IPS DF 6.9 (cell line): ENCODE data around the gene MCU.
"Not testable (repeated sequence)": the region's sequence is repeated elsewhere in the genome, so short reads cannot be mapped to it uniquely, and the experiment has no call there.

Experiments
- DNase-seq: peaks from one replicate; pipeline ENCODE4 v3.0.0-alpha.2; 2013; ENCODE audit warnings: low read depth, low spot score
- H3K27ac ChIP-seq: one replicate; pipeline ENCODE4 v1.5.1; 2013; ENCODE audit warnings: low read length, control low read depth
- H3K27me3 ChIP-seq: 2 replicates; pipeline ENCODE4 v1.6.1; 2013; ENCODE audit warnings: mild to moderate bottlenecking, low read length; ENCODE audit not compliant: control insufficient read depth, insufficient read depth
- H3K36me3 ChIP-seq: 2 replicates; pipeline ENCODE4 v1.6.1; 2013; ENCODE audit warnings: low read length; ENCODE audit not compliant: control insufficient read depth, insufficient read depth
- H3K4me1 ChIP-seq: 2 replicates; pipeline ENCODE4 v1.6.1; 2013; ENCODE audit warnings: low read length; ENCODE audit not compliant: control insufficient read depth, insufficient read depth
- H3K4me3 ChIP-seq: 2 replicates; pipeline ENCODE4 v1.5.1; 2013; ENCODE audit warnings: mild to moderate bottlenecking, low read length
- H3K9me3 ChIP-seq: 2 replicates; pipeline ENCODE4 v1.6.1; 2013; ENCODE audit warnings: low read length, inconsistent platforms; ENCODE audit not compliant: control insufficient read depth, insufficient read depth
- WGBS: extraction: QIAGEN DNeasy Blood & Tissue Kit; methylation state at CpG from one replicate; pipeline ENCODE4 v1.1.7; 2013; ENCODE audit warnings: mixed read lengths, missing lambda C conversion rate; ENCODE audit not compliant: insufficient read length, insufficient coverage; 5-methylcytosine and 5-hydroxymethylcytosine counted together

Gene MCU

DNA sequence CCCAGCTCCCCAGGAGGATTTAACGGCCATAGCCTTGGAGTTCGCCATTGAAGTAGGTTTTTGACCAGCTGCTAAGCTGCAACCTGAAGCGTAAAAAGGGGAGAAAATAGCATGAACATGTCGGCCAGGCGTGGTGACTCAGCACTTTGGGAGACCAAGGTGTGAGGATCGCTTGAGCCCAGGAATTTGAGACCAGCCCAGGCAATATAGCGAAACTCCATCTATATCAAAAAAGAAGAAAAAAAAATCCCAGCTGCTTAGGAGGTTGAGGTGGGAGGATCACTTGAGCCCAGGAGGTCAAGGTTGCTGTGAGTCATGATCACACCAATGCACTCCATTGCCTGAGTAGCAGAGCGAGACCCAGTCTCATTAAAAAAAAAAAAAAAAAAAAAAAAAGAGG lies 32.2 kb upstream of the MCU start:
- Histone ChIP-seq H3K4me1 (no peaks in the 10 kb centered on the region), H3K4me3 (no peak overlapping the region), H3K9me3 (no peaks in the 10 kb centered on the region), H3K27me3 (0 out of 2 replicates have a peak, but pooled peaks cover 2% of the 10 kb centered on the region), H3K36me3 (no peaks in the 10 kb centered on the region), H3K27ac (no peak overlapping the region)
- no CpG with 5 or more reads among the region's 8 CpGs for WGBS
- no peak for DNase-seq

DNA sequence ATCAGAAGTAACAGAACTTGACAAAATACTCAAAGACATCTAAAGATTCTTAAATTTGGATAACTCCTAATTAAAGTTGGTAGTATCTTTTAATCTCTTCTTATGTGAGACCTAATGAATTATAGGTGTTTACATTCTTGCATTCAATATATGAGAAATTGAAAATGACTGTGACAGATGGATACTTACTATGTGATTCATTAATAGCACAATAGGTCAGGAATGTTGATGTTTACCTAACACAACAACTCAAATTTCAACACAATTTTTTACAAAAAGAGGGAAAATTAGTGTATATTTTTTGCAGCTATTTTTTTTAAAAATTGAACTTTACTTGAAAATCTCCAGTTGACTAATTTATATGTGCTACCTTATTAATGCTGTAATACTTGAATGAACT lies 31.7 kb upstream of the MCU start:
- no peak overlapping the region for H3K27ac ChIP-seq
- no peaks in the 10 kb centered on the region for H3K4me1 ChIP-seq
- H3K4me3 ChIP-seq, result no peak overlapping the region
- no peaks in the 10 kb centered on the region for H3K36me3 ChIP-seq
- H3K27me3 ChIP-seq, result 0 out of 2 replicates have a peak, but pooled peaks cover 2% of the 10 kb centered on the region
- no peak for DNase-seq
- H3K9me3 ChIP-seq, result no peaks in the 10 kb centered on the region

DNA sequence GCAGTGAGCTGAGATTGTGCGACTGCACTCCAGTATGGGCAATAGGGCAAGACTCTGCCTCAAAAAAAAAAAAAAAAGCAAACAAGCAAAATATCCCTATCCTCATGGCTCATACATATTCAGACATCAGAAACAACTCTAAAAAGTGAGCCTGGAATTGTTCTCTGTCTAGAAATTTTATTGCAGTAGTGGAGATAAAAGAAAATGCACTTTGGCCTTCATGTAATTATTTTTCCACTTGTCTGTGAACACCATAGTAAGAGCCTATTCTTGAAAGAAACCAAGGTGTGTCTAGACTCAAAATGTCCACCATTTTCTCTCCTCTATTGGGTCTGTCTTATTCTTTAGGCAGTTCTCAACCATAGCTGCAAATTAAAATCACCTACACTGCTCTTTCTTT lies 30.5 kb upstream of the MCU start:
- WGBS, result no CpG with 5 or more reads among the region's 1 CpG
- Histone ChIP-seq H3K9me3 (no peaks in the 10 kb centered on the region), H3K36me3 (no peaks in the 10 kb centered on the region), H3K27me3 (0 out of 2 replicates have a peak, but pooled peaks cover 2% of the 10 kb centered on the region), H3K4me1 (no peaks in the 10 kb centered on the region), H3K4me3 (no peak overlapping the region), H3K27ac (no peak overlapping the region)
- no peak for DNase-seq

DNA sequence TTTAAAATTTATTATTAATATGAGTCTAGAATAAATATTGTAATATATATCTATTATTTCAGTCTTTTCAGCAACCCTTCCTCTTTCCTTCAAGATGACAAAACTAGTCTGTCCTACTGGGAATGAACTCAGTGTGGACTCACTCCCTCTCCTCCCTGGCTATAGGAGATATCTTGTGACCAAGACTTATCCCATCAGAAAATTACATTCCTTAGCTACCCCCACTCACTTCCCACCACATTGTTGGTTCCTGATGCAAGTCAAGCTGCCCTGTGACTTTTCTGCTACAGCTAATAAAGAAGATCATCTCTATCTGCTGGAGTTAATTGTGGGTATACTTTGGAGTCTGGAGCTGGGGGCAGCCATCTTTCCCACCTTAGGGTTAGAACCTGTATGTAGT lies 28.0 kb upstream of the MCU start:
- no peak overlapping the region for H3K27ac ChIP-seq
- H3K4me1 ChIP-seq, result no peaks in the 10 kb centered on the region
- DNase-seq, result no peak
- no peaks in the 10 kb centered on the region for H3K36me3 ChIP-seq
- no peaks in the 10 kb centered on the region for H3K9me3 ChIP-seq
- H3K4me3 ChIP-seq, result no peak overlapping the region
- no peaks in the 10 kb centered on the region for H3K27me3 ChIP-seq

DNA sequence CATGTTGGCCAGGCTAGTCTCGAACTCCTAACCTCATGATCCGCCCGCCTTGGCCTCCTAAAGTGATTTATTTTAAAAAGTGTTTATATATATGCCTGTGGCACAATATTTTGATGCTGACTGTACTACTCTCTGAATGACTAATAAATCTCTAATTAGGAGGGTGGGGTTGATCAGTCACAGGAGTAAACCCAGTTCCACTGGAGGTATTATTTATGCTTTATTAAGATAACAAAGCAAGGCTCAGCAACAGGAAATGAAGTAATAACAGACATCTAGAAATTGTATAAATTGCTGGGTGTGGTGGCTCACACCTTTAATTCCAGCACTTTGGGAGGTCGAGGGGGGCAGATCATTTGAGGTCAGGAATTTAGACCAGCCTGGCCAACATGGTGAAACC lies 26.0 kb upstream of the MCU start:
- DNase-seq, result no peak
- Histone ChIP-seq H3K27me3 (no peaks in the 10 kb centered on the region), H3K27ac (no peak overlapping the region), H3K4me1 (no peaks in the 10 kb centered on the region), H3K36me3 (no peaks in the 10 kb centered on the region), H3K9me3 (no peaks in the 10 kb centered on the region), H3K4me3 (no peak overlapping the region)
- no CpG with 5 or more reads among the region's 4 CpGs for WGBS

DNA sequence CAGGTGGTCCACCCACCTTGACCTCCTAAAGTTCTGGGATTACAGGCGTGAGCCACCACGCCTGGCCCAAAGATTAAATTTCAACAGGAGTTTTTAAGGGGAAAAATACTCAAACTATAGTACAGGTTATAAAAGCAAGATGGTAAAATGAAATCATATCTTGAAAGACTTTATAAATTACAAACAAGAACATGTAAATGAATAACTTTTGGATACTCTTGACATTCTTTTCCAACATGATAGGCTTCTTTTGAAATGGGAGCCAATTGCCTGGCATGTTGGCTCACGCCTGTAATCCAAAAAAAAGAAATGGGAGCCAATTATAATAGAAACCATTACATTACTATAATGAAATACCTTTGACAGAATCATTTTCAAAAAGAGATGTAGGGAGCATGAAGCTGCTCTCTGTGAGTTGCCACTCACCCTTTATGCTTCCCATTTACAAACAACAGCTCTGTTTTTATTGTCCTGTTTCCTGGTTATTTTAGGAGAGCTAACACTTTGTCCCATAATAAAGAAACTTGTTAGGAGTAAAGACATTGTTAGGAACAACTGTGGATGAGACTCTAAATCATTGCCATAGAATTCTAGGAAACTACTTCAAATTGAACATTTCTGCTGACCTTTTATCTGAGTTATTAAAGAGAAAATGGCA lies 24.6 kb upstream of the MCU start:
- H3K9me3 ChIP-seq, result no peaks in the 10 kb centered on the region
- H3K4me3 ChIP-seq, result no peak overlapping the region
- no peaks in the 10 kb centered on the region for H3K4me1 ChIP-seq
- no peaks in the 10 kb centered on the region for H3K27me3 ChIP-seq
- no CpG with 5 or more reads among the region's 3 CpGs for WGBS
- no peak overlapping the region for H3K27ac ChIP-seq
- no peak for DNase-seq
- no peaks in the 10 kb centered on the region for H3K36me3 ChIP-seq

DNA sequence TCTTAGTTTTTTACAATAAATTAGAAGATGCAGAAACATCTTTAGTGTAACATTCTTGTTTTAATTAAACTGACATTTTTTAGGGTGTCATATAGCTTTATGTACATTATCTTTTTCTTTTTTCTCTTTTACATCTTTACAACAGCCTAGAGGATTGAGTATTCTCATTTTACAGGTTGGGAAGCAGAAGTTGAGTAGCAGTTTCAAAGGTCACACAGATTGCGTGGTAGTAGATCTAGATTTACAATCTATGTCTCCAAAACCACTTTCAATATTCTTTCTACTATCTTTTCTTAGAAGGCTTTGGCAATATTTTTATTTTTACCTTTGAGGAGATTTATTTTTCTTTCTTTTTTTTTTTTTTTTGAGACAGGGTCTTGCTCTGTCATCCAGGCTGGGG lies 18.7 kb upstream of the MCU start:
- Histone ChIP-seq H3K36me3 (no peaks in the 10 kb centered on the region), H3K4me1 (no peaks in the 10 kb centered on the region), H3K4me3 (no peak overlapping the region), H3K9me3 (no peaks in the 10 kb centered on the region), H3K27ac (no peak overlapping the region), H3K27me3 (no peaks in the 10 kb centered on the region)
- DNase-seq, result no peak
- no CpG with 5 or more reads among the region's 1 CpG for WGBS

DNA sequence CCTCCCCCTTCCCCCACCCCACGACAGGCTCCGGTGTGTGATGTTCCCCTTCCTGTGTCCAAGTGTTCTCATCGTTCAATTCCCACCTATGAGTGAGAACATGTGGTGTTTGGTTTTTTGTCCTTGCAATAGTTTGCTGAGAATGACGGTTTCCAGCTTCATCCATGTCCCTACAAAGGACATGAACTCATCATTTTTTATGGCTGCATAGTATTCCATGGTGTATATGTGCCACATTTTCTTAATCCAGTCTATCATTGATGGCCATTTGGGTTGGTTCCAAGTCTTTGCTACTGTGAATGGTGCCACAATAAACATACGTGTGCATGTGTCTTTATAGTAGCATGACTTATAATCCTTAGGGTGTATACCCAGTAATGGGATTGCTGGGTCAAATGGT lies 17.8 kb upstream of the MCU start:
- not testable (repeated sequence) for H3K9me3 ChIP-seq, H3K27me3 ChIP-seq, H3K36me3 ChIP-seq, DNase-seq, H3K27ac ChIP-seq, H3K4me3 ChIP-seq, H3K4me1 ChIP-seq
- WGBS, result no CpG with 5 or more reads among the region's 5 CpGs

DNA sequence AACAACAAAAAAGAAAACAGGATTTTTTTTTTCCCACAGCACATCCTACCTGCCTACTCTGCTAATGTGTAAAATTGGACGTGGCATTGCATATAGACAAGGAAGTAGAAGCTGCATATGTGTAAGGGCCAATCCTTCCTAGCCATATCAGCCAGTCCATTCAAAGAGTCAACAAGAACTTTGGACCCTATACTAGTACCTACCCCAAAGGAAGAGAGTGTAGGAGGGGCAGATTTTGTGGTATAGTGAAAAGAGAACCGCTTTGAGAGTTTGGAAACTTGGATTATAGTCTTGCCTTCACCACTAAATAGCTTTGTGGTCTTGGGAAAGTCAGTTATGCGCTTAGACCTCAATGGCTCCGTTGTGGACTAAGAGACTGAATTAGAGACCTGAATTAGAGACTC lies 12.1 kb upstream of the MCU start:
- Histone ChIP-seq H3K36me3 (no peaks in the 10 kb centered on the region), H3K9me3 (no peaks in the 10 kb centered on the region), H3K4me1 (no peaks in the 10 kb centered on the region), H3K4me3 (no peak overlapping the region), H3K27me3 (no peaks in the 10 kb centered on the region), H3K27ac (no peak overlapping the region)
- no peak for DNase-seq
- no CpG with 5 or more reads among the region's 4 CpGs for WGBS

DNA sequence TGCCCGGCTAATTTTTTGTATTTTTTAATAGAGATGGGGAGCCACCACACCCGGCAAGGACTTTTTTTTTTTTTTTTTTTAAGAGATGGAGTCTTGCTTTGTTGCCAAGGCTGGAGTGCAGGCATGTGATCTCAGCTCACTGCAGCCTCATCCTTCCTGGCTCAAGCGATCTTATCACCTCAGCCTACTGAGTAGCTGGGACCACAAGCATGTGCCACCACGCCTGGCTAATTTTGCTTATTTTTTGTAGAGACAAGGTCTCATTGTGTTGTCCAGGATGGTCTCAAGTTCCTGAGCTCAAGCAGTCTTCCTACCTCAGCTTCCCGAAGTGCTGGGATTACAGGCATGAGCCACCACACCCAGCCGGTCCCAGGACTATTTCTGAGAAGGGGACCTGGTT lies 9.3 kb upstream of the MCU start:
- Histone ChIP-seq H3K4me1 (no peaks in the 10 kb centered on the region), H3K9me3 (no peaks in the 10 kb centered on the region), H3K4me3 (no peak overlapping the region), H3K27ac (no peak overlapping the region), H3K36me3 (no peaks in the 10 kb centered on the region), H3K27me3 (no peaks in the 10 kb centered on the region)
- no peak for DNase-seq
- WGBS, result no CpG with 5 or more reads among the region's 6 CpGs

DNA sequence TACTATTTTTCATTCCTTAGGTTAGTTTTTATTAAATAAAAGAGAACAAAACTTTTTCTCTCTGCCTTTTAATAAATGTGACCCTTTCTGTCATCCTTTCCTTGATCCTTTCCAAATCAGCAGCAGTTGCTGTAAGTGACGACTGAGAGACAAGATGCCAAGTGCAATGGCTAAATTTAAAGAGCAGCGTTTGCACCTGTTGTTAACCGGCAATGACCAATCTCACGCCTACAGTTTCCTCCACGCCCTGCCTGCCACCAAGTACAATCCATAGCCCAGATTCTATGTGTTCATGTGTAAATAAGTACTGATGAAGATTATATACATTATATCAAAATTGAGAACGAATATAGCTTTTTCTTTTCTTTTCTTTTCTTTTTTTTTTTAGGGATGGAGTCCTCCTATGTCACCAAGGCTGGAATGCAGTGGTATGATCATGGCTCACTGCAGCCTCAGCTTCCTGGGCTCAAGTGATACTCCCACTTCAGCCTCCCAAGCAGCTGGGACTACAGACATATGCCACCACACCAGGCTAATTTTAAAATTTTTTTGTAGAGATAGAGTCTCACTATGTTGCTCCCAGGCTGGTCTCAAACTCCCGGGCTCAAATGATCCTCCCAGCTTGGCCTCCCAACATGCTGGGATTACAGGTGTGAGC lies 6.5 kb upstream of the MCU start:
- no peak overlapping the region for H3K4me3 ChIP-seq
- H3K36me3 ChIP-seq, result no peaks in the 10 kb centered on the region
- H3K27me3 ChIP-seq, result no peaks in the 10 kb centered on the region
- DNase-seq, result no peak
- WGBS, result no CpG with 5 or more reads among the region's 7 CpGs
- no peaks in the 10 kb centered on the region for H3K4me1 ChIP-seq
- H3K27ac ChIP-seq, result no peak overlapping the region
- H3K9me3 ChIP-seq, result no peaks in the 10 kb centered on the region
